Parathyroid adenoma (tissue), 2 donors: ENCODE results near the gene ETFA.

ENCODE experiments used
- H2AFZ ChIP-seq: fragments of 300-600 bp; sonication (generic); one replicate; pipeline ENCODE4 v1.7.0; 2017; ENCODE audit warnings: antibody characterized with exemption, mild to moderate bottlenecking
- H3K27ac ChIP-seq: fragments of 300-600 bp; sonication (generic); one replicate; pipeline ENCODE4 v1.7.0; 2017
- H3K27me3 ChIP-seq: fragments of 300-600 bp; sonication (generic); one replicate; pipeline ENCODE4 v1.7.0; 2017; ENCODE audit warnings: low read length; ENCODE audit not compliant: control insufficient read depth, insufficient read depth
- H3K36me3 ChIP-seq: fragments of 300-600 bp; sonication (generic); one replicate; pipeline ENCODE4 v1.7.0; 2017; ENCODE audit warnings: low read length; ENCODE audit not compliant: control insufficient read depth, insufficient read depth
- H3K4me1 ChIP-seq: fragments of 300-600 bp; sonication (generic); one replicate; pipeline ENCODE4 v1.7.0; 2017; ENCODE audit warnings: control low read depth
- H3K4me2 ChIP-seq: fragments of 300-600 bp; sonication (generic); one replicate; pipeline ENCODE4 v1.7.0; 2017; ENCODE audit warnings: low read length
- H3K4me3 ChIP-seq: fragments of 300-600 bp; sonication (generic); one replicate; pipeline ENCODE4 v1.7.0; 2017; ENCODE audit warnings: low read depth, low read length
- H3K79me2 ChIP-seq: fragments of 300-600 bp; sonication (generic); one replicate; pipeline ENCODE4 v1.7.0; 2017; ENCODE audit warnings: control low read depth
- H3K9ac ChIP-seq: fragments of 300-600 bp; sonication (generic); one replicate; pipeline ENCODE4 v1.7.0; 2017; ENCODE audit warnings: mild to moderate bottlenecking
- H3K9me3 ChIP-seq: fragments of 300-600 bp; sonication (generic); one replicate; pipeline ENCODE4 v1.7.0; 2017; ENCODE audit warnings: low read length; ENCODE audit not compliant: control insufficient read depth
- CTCF ChIP-seq: fragments of 300-600 bp; sonication (generic); IDR thresholded peaks from one replicate; pipeline ENCODE4 v1.7.0; 2017; ENCODE audit warnings: antibody characterized with exemption, mild to moderate bottlenecking
- donor health status: primary hyperparathyroidism.

ETFA gene

GRCh38 chr15:76327191-76328105 lies 16.2 kb upstream of the ETFA start:
- Histone ChIP-seq H3K9me3 (no peaks in the 10 kb centered on the region), H3K27ac (no peak overlapping the region), H3K27me3 (no peaks in the 10 kb centered on the region), H3K4me3 (no peak overlapping the region), H3K36me3 (no peaks in the 10 kb centered on the region), H2AFZ (no peak overlapping the region), H3K9ac (no peak overlapping the region), H3K4me2 (no peak overlapping the region), H3K4me1 (no peaks in the 10 kb centered on the region), H3K79me2 (no peaks in the 10 kb centered on the region)
- no peak for TF ChIP-seq CTCF

- no peaks in the 10 kb centered on the region for H3K79me2 ChIP-seq
- no peaks in the 10 kb centered on the region for H3K36me3 ChIP-seq
- no peak overlapping the region for H3K9ac ChIP-seq
- H3K9me3 ChIP-seq = no peaks in the 10 kb centered on the region
- TF ChIP-seq CTCF = no peak
- H3K4me3 ChIP-seq = no peak overlapping the region
- H3K27ac ChIP-seq = no peak overlapping the region
- H2AFZ ChIP-seq = no peak overlapping the region
- no peaks in the 10 kb centered on the region for H3K27me3 ChIP-seq
- H3K4me2 ChIP-seq = no peak overlapping the region
- H3K4me1 ChIP-seq = no peaks in the 10 kb centered on the region
Measured at GRCh38 chr15:76325704-76326103, 14.4 kb upstream of the ETFA start.

GRCh38 chr15:76324066-76324465 lies 12.8 kb upstream of the ETFA start:
- no peaks in the 10 kb centered on the region for H3K27me3 ChIP-seq
- no peaks in the 10 kb centered on the region for H3K36me3 ChIP-seq
- H3K4me3 ChIP-seq = no peak overlapping the region
- no peak overlapping the region for H3K9ac ChIP-seq
- H3K4me1 ChIP-seq = no peaks in the 10 kb centered on the region
- no peaks in the 10 kb centered on the region for H3K9me3 ChIP-seq
- H3K27ac ChIP-seq = no peak overlapping the region
- H2AFZ ChIP-seq = no peak overlapping the region
- TF ChIP-seq CTCF = no peak
- no peaks in the 10 kb centered on the region for H3K79me2 ChIP-seq
- no peak overlapping the region for H3K4me2 ChIP-seq

GRCh38 chr15:76321602-76322001 lies 10.3 kb upstream of the ETFA start:
- no peak overlapping the region for H3K9ac ChIP-seq
- no peaks in the 10 kb centered on the region for H3K4me1 ChIP-seq
- no peaks in the 10 kb centered on the region for H3K9me3 ChIP-seq
- no peak overlapping the region for H3K27ac ChIP-seq
- no peak overlapping the region for H3K4me3 ChIP-seq
- H2AFZ ChIP-seq = no peak overlapping the region
- no peak overlapping the region for H3K4me2 ChIP-seq
- no peaks in the 10 kb centered on the region for H3K36me3 ChIP-seq
- H3K27me3 ChIP-seq = no peaks in the 10 kb centered on the region
- TF ChIP-seq CTCF = no peak
- no peaks in the 10 kb centered on the region for H3K79me2 ChIP-seq

GRCh38 chr15:76321171-76321570 lies 9.9 kb upstream of the ETFA start:
- H3K9me3 ChIP-seq = no peaks in the 10 kb centered on the region
- H3K27me3 ChIP-seq = no peaks in the 10 kb centered on the region
- H3K4me1 ChIP-seq = no peaks in the 10 kb centered on the region
- H3K9ac ChIP-seq = no peak overlapping the region
- no peak overlapping the region for H3K4me2 ChIP-seq
- H3K27ac ChIP-seq = no peak overlapping the region
- no peaks in the 10 kb centered on the region for H3K36me3 ChIP-seq
- no peak overlapping the region for H3K4me3 ChIP-seq
- no peak overlapping the region for H2AFZ ChIP-seq
- no peaks in the 10 kb centered on the region for H3K79me2 ChIP-seq
- TF ChIP-seq CTCF = no peak
